ENCODE data around the gene TMEM63A.

GRCh38 chr1:225853441-225853840 is 28.7 kb downstream of the TMEM63A start:
- TF ChIP-seq POLR2AphosphoS5 (IDR thresholded peaks at IDR 0.05; ENCODE audit: low read length), result no peak
- no peak for TF ChIP-seq CREB1 (IDR thresholded peaks at IDR 0.05; ENCODE audit: low read depth)
- TF ChIP-seq ZBTB33 (IDR thresholded peaks at IDR 0.05), result no peak
- TF ChIP-seq RCOR1 (conservative IDR thresholded peaks at IDR 0.05; ENCODE audit: low read depth, low read length), result no peak
- TF ChIP-seq POLR2A (IDR thresholded peaks at IDR 0.05; ENCODE audit: low read depth, low read length), result no peak
- TF ChIP-seq TAF1 (IDR thresholded peaks at IDR 0.05; ENCODE audit: borderline replicate concordance, low read depth, low read length), result no peak
- no peak for TF ChIP-seq NFIC (IDR thresholded peaks at IDR 0.05; ENCODE audit: low read depth, low read length)
- no peak for TF ChIP-seq CBX5 (IDR thresholded peaks at IDR 0.05; ENCODE audit: low read depth)
- TF ChIP-seq EP300 (IDR thresholded peaks at IDR 0.05; ENCODE audit: borderline replicate concordance in 1 of 2, control insufficient read depth in 1 of 2, low read depth in 2 of 2, low read length in 2 of 2), result no peak
- TF ChIP-seq SRF (IDR thresholded peaks at IDR 0.05; ENCODE audit: low read depth in 2 of 2, low read length in 2 of 2), result no peak
- no peak for TF ChIP-seq RFX5 (IDR thresholded peaks at IDR 0.05; ENCODE audit: low read depth, low read length)
- TF ChIP-seq ZBED1 (IDR thresholded peaks at IDR 0.05; ENCODE audit: borderline replicate concordance), result no peak
